HepG2 (cell line): ENCODE measurements around the gene KLHL21. TPM values are rescaled to one million over a fixed set of nuclear protein-coding genes. Genes with fewer than 3 reads are reported as not detected.

Experiments used
- ATAC-seq: fragments of 200-7000 bp; cut with Tn5 transposase; 3 replicates; pipeline ENCODE4 v1.9.1; 2020; ENCODE audit warnings: mild to moderate bottlenecking, moderate library complexity
- BruUV-seq: library from RNA; stranded (reverse); fragments of 400-500 nt; replicated peaks from 2 replicates; lab custom pipeline; 2021; lab: Mats Ljungman, UMichigan
- CTCF ChIA-PET: fragments of 300-600 bp; formaldehyde crosslinking; extraction: SDS; loops from one replicate; lab custom pipeline; 2021; ENCODE audit warnings: low total read pairs, inconsistent platforms, low intra/inter-chr PET ratio; lab: Yijun Ruan, JAX
- POLR2A ChIA-PET: fragments of 350-600 bp; sonication (Branson Sonifier 250); formaldehyde crosslinking; loops from one replicate; lab custom pipeline; 2020; ENCODE audit warnings: antibody characterized with exemption, inconsistent platforms; lab: Yijun Ruan, JAX
- DNase-seq: peaks from one replicate; pipeline ENCODE4 v3.0.0-alpha.2; 2015; ENCODE audit warnings: low spot score
- FAIRE-seq: peaks from 3 replicates; lab custom pipeline; 2011; peaks lifted over from hg19 to GRCh38; lab: Jason Lieb, UNC
- H2AFZ ChIP-seq: one replicate; pipeline ENCODE4 v1.6.1; 2011; ENCODE audit warnings: low read length, inconsistent platforms
- H3K27ac ChIP-seq: fragments of 300-600 bp; 3 replicates; pipeline ENCODE4 v1.8.0; 2011; ENCODE audit warnings: mixed run types, mild to moderate bottlenecking, mixed read lengths, low read length, inconsistent platforms; ENCODE audit not compliant: insufficient read depth; ENCODE audit errors: extremely low read length
- H3K27me3 ChIP-seq, 2 experiments: fragments of 200-600 bp in 1 of 2; 2 replicates in 1 of 2; 3 replicates in 1 of 2; pipeline versions ENCODE4 v1.6.0 to v1.8.0; 2011; ENCODE audit warnings: low read length in 2 of 2, mild to moderate bottlenecking in 2 of 2, moderate library complexity in 2 of 2, inconsistent platforms in 1 of 2; ENCODE audit not compliant: insufficient read depth in 2 of 2, control insufficient read depth in 1 of 2
- H3K36me3 ChIP-seq, 2 experiments: fragments of 200-600 bp in 1 of 2; replicated peaks in 1 of 2; 2 replicates in 1 of 2; 3 replicates in 1 of 2; pipeline versions ENCODE4 v1.5.1 to v1.8.0; 2011; ENCODE audit warnings: low read length in 2 of 2, inconsistent platforms in 1 of 2; ENCODE audit not compliant: insufficient read depth in 2 of 2, control insufficient read depth in 1 of 2
- H3K4me1 ChIP-seq: 2 replicates; pipeline ENCODE4 v1.5.1; 2012; ENCODE audit warnings: low read length, inconsistent platforms; ENCODE audit not compliant: insufficient read depth
- H3K4me2 ChIP-seq: 2 replicates; pipeline ENCODE4 v1.6.0; 2011; ENCODE audit warnings: low read depth, low read length, inconsistent platforms
- H3K4me3 ChIP-seq, 3 experiments: fragments of 200-600 bp in 1 of 3; sonication (generic), shearing (Covaris generic) in 1 of 3; replicated peaks in 1 of 3; 2 replicates each; pipeline ENCODE4 v1.5.1; 2011 to 2016; ENCODE audit warnings: low read length in 3 of 3, inconsistent platforms in 2 of 3, low read depth in 2 of 3, mild to moderate bottlenecking in 2 of 3, control low read depth in 1 of 3, mixed read lengths in 1 of 3; ENCODE audit not compliant: insufficient read depth in 1 of 3
- H3K79me2 ChIP-seq: one replicate; pipeline ENCODE4 v1.6.1; 2011; ENCODE audit warnings: low read length, inconsistent platforms; ENCODE audit not compliant: insufficient read depth
- H3K9ac ChIP-seq: 2 replicates; pipeline ENCODE4 v1.6.0; 2011; ENCODE audit warnings: mild to moderate bottlenecking, low read depth, low read length, inconsistent platforms; ENCODE audit not compliant: insufficient read depth
- H3K9me3 ChIP-seq: 2 replicates; pipeline ENCODE4 v1.5.1; 2012; ENCODE audit warnings: mild to moderate bottlenecking, low read length
- H4K20me1 ChIP-seq: 2 replicates; pipeline ENCODE4 v1.6.0; 2011; ENCODE audit warnings: inconsistent platforms, mild to moderate bottlenecking, low read length, moderate library complexity; ENCODE audit not compliant: insufficient read depth
- ETV6 ChIP-seq: sonication (generic); formaldehyde crosslinking; conservative IDR thresholded peaks from 2 replicates; pipeline ENCODE4 v1.4.0; 2020; ENCODE audit warnings: missing genetic modification reagents
- KDM6A ChIP-seq: IDR thresholded peaks from 2 replicates; pipeline ENCODE4 v1.6.1; 2016; ENCODE audit warnings: low read depth
- LRRFIP1 ChIP-seq: sonication (generic); formaldehyde crosslinking; conservative IDR thresholded peaks from 2 replicates; pipeline ENCODE4 v1.4.0; 2020; ENCODE audit warnings: missing genetic modification reagents
- NFE2 ChIP-seq: sonication (generic); formaldehyde crosslinking; IDR thresholded peaks from 2 replicates; pipeline ENCODE4 v1.4.0; 2020; ENCODE audit warnings: missing genetic modification reagents
- PHF8 ChIP-seq: sonication (generic); formaldehyde crosslinking; IDR thresholded peaks from 2 replicates; pipeline ENCODE4 v1.5.0; 2020; ENCODE audit warnings: missing genetic modification reagents
- PRDM4 ChIP-seq: sonication (generic); formaldehyde crosslinking; IDR thresholded peaks from 2 replicates; pipeline ENCODE4 v1.9.0; 2021; ENCODE audit warnings: missing genetic modification reagents, borderline replicate concordance
- SMARCC2 ChIP-seq: fragments of 450-650 bp; IDR thresholded peaks from 2 replicates; pipeline ENCODE4 v1.6.1; 2017; ENCODE audit warnings: antibody characterized with exemption, mild to moderate bottlenecking
- SMC3 ChIP-seq: IDR thresholded peaks from 2 replicates; pipeline ENCODE4 v1.6.1; 2011; ENCODE audit warnings: low read length, improper control_type of control experiment
- TBX2 ChIP-seq: sonication (generic); formaldehyde crosslinking; IDR thresholded peaks from 2 replicates; pipeline ENCODE4 v1.5.0; 2020; ENCODE audit warnings: missing genetic modification reagents, mild to moderate bottlenecking, borderline replicate concordance
- TRIM24 ChIP-seq: sonication (generic); formaldehyde crosslinking; IDR thresholded peaks from 2 replicates; pipeline ENCODE4 v1.8.0; 2022; ENCODE audit warnings: mild to moderate bottlenecking, missing genetic modification reagents
- USF2 ChIP-seq, 2 experiments: sonication (generic) in 1 of 2; formaldehyde crosslinking in 1 of 2; IDR thresholded peaks; 2 replicates each; pipeline versions ENCODE4 v1.5.1 to v1.6.1; 2011 to 2020; ENCODE audit warnings: borderline replicate concordance in 1 of 2, low read depth in 1 of 2, low read length in 1 of 2, mild to moderate bottlenecking in 1 of 2, missing genetic modification reagents in 1 of 2, moderate library complexity in 1 of 2
- ZMYM3 ChIP-seq: sonication (generic); formaldehyde crosslinking; IDR thresholded peaks from 2 replicates; pipeline ENCODE4 v1.5.1; 2020; ENCODE audit warnings: mild to moderate bottlenecking, missing genetic modification reagents
- ZNF362 ChIP-seq: sonication (generic); formaldehyde crosslinking; IDR thresholded peaks from 2 replicates; pipeline ENCODE4 v1.4.0; 2020; ENCODE audit warnings: missing genetic modification reagents, mild to moderate bottlenecking, borderline replicate concordance
- ZNF589 ChIP-seq: sonication (generic); formaldehyde crosslinking; conservative IDR thresholded peaks from 2 replicates; pipeline ENCODE4 v1.8.0; 2022; ENCODE audit warnings: mild to moderate bottlenecking, moderate library complexity, missing genetic modification reagents
- WGBS: methylation state at CpG from one replicate; pipeline ENCODE4 v1.1.6; 2017; ENCODE audit warnings: low lambda C conversion rate; 5-methylcytosine and 5-hydroxymethylcytosine counted together
- in situ Hi-C: cut with HindIII; loops from 2 replicates; pipeline ENCODE4 v1.10.0; 2017; ENCODE audit warnings: low pct_unique_long_range_greater_than_20kb; ENCODE audit not compliant: extremely low pct_ligation_motif_present
- intact Hi-C: fragments of 100-400 bp; cut with micrococcal nuclease; formaldehyde crosslinking; loops from one replicate; pipeline ENCODE4 v1.10.0; 2022; ENCODE audit not compliant: unreplicated experiment
- polyA plus RNA-seq, 8 experiments: library from polyadenylated mRNA; depleted of rRNA in 3 of 8; stranded (reverse) in 7 of 8; unstranded in 1 of 8; fragments of >200 nt; fragmentation: Illumina TruSeq in 4 of 8; extraction: Trizol in 4 of 8; gene quantifications; 2 replicates each; pipeline versions ENCODE4 v1.2.1 to v1.2.3, GENCODE V29; 2011 to 2016; ENCODE audit warnings: low read depth in 4 of 8, missing spikeins in 1 of 8, mixed read lengths in 1 of 8; ENCODE audit not compliant: insufficient read depth in 1 of 8
- total RNA-seq, 5 experiments: library from RNA; depleted of rRNA; stranded (reverse); fragments of >200 nt; fragmentation: Illumina TruSeq; extraction: Trizol; gene quantifications; 2 replicates each; pipeline ENCODE4 v1.2.3, GENCODE V29; 2016; ENCODE audit warnings: low read depth in 1 of 5

KLHL21 gene
- total and polyA plus RNA-seq, 2 of the 13 experiments (the other 11 are each of a cell fraction or from before 2014, with no cell fraction given) = 14.8 to 25.0 TPM

- ChIA-PET CTCF (interaction anchor here (0.8 to 1.5 kb wide), 4 partner anchors 46 to 146 kb away, joined by 3 to 11 read pairs (median 4); partner anchors contain the start of gene DNAJC11), POLR2A (interaction anchor here (0.6 to 3.8 kb wide), 9 partner anchors 17 to 70 kb away, joined by 3 to 38 read pairs (median 4); partner anchors contain the start of genes KLHL21, PLEKHG5, THAP3 and ZBTB48)
- FAIRE-seq (peak; percentile 36), DNase-seq (no peak), ATAC-seq (peak; percentile 63)
- H3K4me1 ChIP-seq = peaks cover 20% of the 10 kb centered on the region
- H3K9me3 ChIP-seq = no peaks in the 10 kb centered on the region
- peak within 1 kb of the TSS; percentile 64 for H3K27ac ChIP-seq
- intact Hi-C loops = loop anchor here (1.0 to 5.0 kb wide), 2 partner anchors 24 to 92 kb away; partner anchors contain the start of gene ZBTB48
- WGBS = 13% methylated on average over 10 of the region's 19 CpGs
- peaks cover 3% of the 10 kb centered on the region in 2 experiments; a peak in 3 of 5 replicates for H3K36me3 ChIP-seq
- BruUV-seq = no TSS peak
- peak within 1 kb of the TSS; percentile 93 to 98 (median 96) for H3K4me3 ChIP-seq
- H3K4me2 ChIP-seq = peak within 1 kb of the TSS; percentile 100
- H3K79me2 ChIP-seq = peaks cover 22% of the 10 kb centered on the region
- H3K27me3 ChIP-seq = no peaks in the 10 kb centered on the region; a peak in 1 of 5 replicates
- peak within 1 kb of the TSS; percentile 93 for H3K9ac ChIP-seq
- in situ Hi-C loops = no loop called here
- H4K20me1 ChIP-seq = peaks cover 5% of the 10 kb centered on the region; the same call in 1 of the 2 replicates
- peak within 1 kb of the TSS; percentile 71 for H2AFZ ChIP-seq
- TF ChIP-seq TBX2 (CRISPR knock-in tag) (no peak), ZNF362 (CRISPR knock-in tag) (no peak), PRDM4 (CRISPR knock-in tag) (no peak), SMC3 (no peak), ZNF589 (CRISPR knock-in tag) (no peak), ETV6 (CRISPR knock-in tag) (no peak), SMARCC2 (no peak), KDM6A (CRISPR knock-in tag) (no peak), TRIM24 (no peak), PHF8 (CRISPR knock-in tag) (peak; percentile 54; the same call in 1 of the 2 replicates), ZMYM3 (no peak), USF2 (IDR thresholded peaks at IDR 0.05; ENCODE audit: low read depth, low read length) (no peak), USF2 (CRISPR knock-in tag; IDR thresholded peaks at IDR 0.05; ENCODE audit: borderline replicate concordance) (no peak), NFE2 (CRISPR knock-in tag) (no peak), LRRFIP1 (CRISPR knock-in tag) (no peak)
Observed at GRCh38 chr1:6554907-6555778, 47.5 kb downstream of the KLHL21 start, which contains the start of gene TAS1R1. TAS1R1 (plus strand) TSS chr1:6555307; CDS start chr1:6555374, 67 bp downstream.
